ENCODE measurements around the gene PEX5L. TPM values are rescaled to one million over a fixed set of nuclear protein-coding genes. Genes with fewer than 3 reads are reported as not detected.

Gene PEX5L
- total and polyA plus RNA-seq, 10 of the 15 experiments (the other 5 are each of a cell fraction or from before 2014, with no cell fraction given), result 0.11 to 17.0 (median 0.50) TPM

DNA sequence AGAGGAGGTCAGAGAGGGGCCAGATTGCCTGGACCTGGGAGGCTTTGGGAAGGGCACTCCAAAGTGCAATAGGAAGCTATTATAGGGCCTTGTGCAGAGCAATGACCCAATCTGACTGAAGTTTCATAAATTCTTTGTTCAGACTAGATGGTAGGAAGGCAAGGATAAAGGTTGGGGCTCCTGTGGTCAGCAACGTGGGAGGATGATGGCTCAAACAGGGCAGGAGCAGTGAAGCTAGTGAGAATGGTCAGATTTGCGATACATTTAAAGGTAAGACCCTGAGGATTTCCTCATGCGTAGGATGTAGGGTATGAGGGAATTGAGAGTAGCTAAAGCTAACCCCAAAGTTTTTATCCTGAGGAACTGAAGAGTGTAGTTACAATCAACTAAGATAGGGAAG is 244.9 kb downstream of the PEX5L start (continued):
- TF ChIP-seq ZNF592 (IDR thresholded peaks at IDR 0.05), result no peak
- no peak for TF ChIP-seq ZNF24 (IDR thresholded peaks at IDR 0.05)
- TF ChIP-seq SIN3A (IDR thresholded peaks at IDR 0.05; ENCODE audit: low read depth, low read length), result no peak
- TF ChIP-seq GATAD2B (conservative IDR thresholded peaks at IDR 0.05; ENCODE audit: low read depth), result no peak

- POLR2A ChIA-PET, result no interaction called here
- TF ChIP-seq CHD1 (IDR thresholded peaks at IDR 0.05; ENCODE audit: low read depth, low read length) (no peak), CREB1 (IDR thresholded peaks at IDR 0.05; ENCODE audit: low read depth) (no peak), WRNIP1 (IDR thresholded peaks at IDR 0.05; ENCODE audit: borderline replicate concordance, low read depth, low read length) (no peak), SMC3 (IDR thresholded peaks at IDR 0.05; ENCODE audit: borderline replicate concordance, low read length) (no peak), NBN (IDR thresholded peaks at IDR 0.05) (no peak), IRF4 (IDR thresholded peaks at IDR 0.05; ENCODE audit: low read depth, low read length) (no peak), FOXK2 (IDR thresholded peaks at IDR 0.05) (no peak), FOXM1 (IDR thresholded peaks at IDR 0.05; ENCODE audit: low read depth, low read length) (no peak), ATF2 (IDR thresholded peaks at IDR 0.05; ENCODE audit: low read length) (no peak), TBL1XR1 (IDR thresholded peaks at IDR 0.05; ENCODE audit: low read depth, low read length) (no peak), FOS (IDR thresholded peaks at IDR 0.05; ENCODE audit: borderline replicate concordance, extremely low read depth, insufficient read length) (no peak), MYB (IDR thresholded peaks at IDR 0.05; ENCODE audit: borderline replicate concordance, low read depth, low read length) (no peak), KAT2A (conservative IDR thresholded peaks at IDR 0.05; ENCODE audit: control insufficient read depth, low read depth, low read length) (no peak), BACH1 (IDR thresholded peaks at IDR 0.05; ENCODE audit: borderline replicate concordance) (no peak), MTA3 (IDR thresholded peaks at IDR 0.05; ENCODE audit: borderline replicate concordance, low read length) (no peak), CBFB (IDR thresholded peaks at IDR 0.05; ENCODE audit: low read depth) (no peak)
- TF ChIP-seq, protein P1, sequence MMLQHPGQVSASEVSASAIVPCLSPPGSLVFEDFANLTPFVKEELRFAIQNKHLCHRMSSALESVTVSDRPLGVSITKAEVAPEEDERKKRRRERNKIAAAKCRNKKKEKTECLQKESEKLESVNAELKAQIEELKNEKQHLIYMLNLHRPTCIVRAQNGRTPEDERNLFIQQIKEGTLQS (IDR thresholded peaks at IDR 0.05; ENCODE audit: borderline replicate concordance, extremely low read depth, low read depth, low read length), result no peak
Measured at GRCh38 chr3:179788996-179789395, 247.7 kb downstream of the PEX5L start.

More at GRCh38 chr3:179788996-179789395, 247.7 kb downstream of the PEX5L start:
- no peak for FAIRE-seq
- 96% methylated on average over 1 of the region's 1 CpG for WGBS (ENCODE audit: insufficient coverage, insufficient replicate concordance, low lambda C conversion rate, missing lambda C conversion rate)
- BruUV-seq (replicated peaks), result no TSS peak
- Histone ChIP-seq H3K27me3 (replicated peaks in 1 of 2; ENCODE audit: control insufficient read depth in 2 of 2, insufficient read depth in 2 of 2, low read length in 1 of 2) (no peaks in the 10 kb centered on the region), H3K79me2 (ENCODE audit: control insufficient read depth, insufficient read depth, low read length) (no peaks in the 10 kb centered on the region), H3K4me1 (ENCODE audit: control insufficient read depth, insufficient read depth, low read length) (no peaks in the 10 kb centered on the region), H3K4me3 (no peak overlapping the region), H2AFZ (ENCODE audit: control insufficient read depth, low read depth, low read length) (no peak overlapping the region), H4K20me1 (ENCODE audit: control insufficient read depth, insufficient read depth) (no peaks in the 10 kb centered on the region), H3K4me2 (ENCODE audit: control insufficient read depth, insufficient read depth) (no peak overlapping the region), H3K9ac (ENCODE audit: control insufficient read depth, insufficient read depth, low read length) (no peak overlapping the region), H3K9me3 (replicated peaks; ENCODE audit: control insufficient read depth, insufficient read depth, low read length) (no peaks in the 10 kb centered on the region), H3K36me3 (ENCODE audit: control insufficient read depth in 2 of 2, insufficient read depth in 2 of 2, low read length in 1 of 2) (peaks cover under 1 to 4% of the 10 kb centered on the region in 2 experiments), H3K27ac (ENCODE audit: control insufficient read depth, insufficient read depth) (no peak overlapping the region)
- ChIA-PET SMC1A (ENCODE audit: uncharacterized antibody, unreplicated experiment) (no interaction called here), RAD21 (ENCODE audit: unreplicated experiment) (no interaction called here), CTCF (interaction anchor here (1.4 kb wide), 1 partner anchor 21 kb away, joined by 3 read pairs; no protein-coding TSS in a partner anchor)
- in situ Hi-C loops (cut with MboI) (no loop called here), intact Hi-C loops (cut with micrococcal nuclease; ENCODE audit: unreplicated experiment) (no loop called here)
- no peak for DNase-seq (ENCODE audit: low read depth, low spot score)
- no peak for ATAC-seq
